ENCODE measurements around the gene SPAG5. TPM values are rescaled to one million over a fixed set of nuclear protein-coding genes. Genes with fewer than 3 reads are reported as not detected.

SPAG5 gene
- total and polyA plus RNA-seq, 10 of the 15 experiments (the other 5 are each of a cell fraction or from before 2014, with no cell fraction given), result 73.5 to 171 (median 106) TPM

GRCh38 chr17:28549236-28550132, 49.3 kb downstream of the SPAG5 start (continued):
- TF ChIP-seq ETV6 (conservative IDR thresholded peaks at IDR 0.05 in 1 of 2, IDR thresholded peaks at IDR 0.05 in 1 of 2; ENCODE audit: borderline replicate concordance in 1 of 2, low read depth in 1 of 2) (0 out of 4 replicates have a peak, but pooled peaks of 1 of the 2 experiments have one; percentile 57), IRF4 (IDR thresholded peaks at IDR 0.05; ENCODE audit: low read depth, low read length) (0 out of 2 replicates have a peak, but pooled peaks have one; percentile 11), ZBED1 (IDR thresholded peaks at IDR 0.05; ENCODE audit: borderline replicate concordance) (no peak), IKZF1 (conservative IDR thresholded peaks at IDR 0.05) (peak; percentile 81; the same call in 1 of the 2 replicates), SMAD5 (IDR thresholded peaks at IDR 0.05; ENCODE audit: low read depth) (0 out of 2 replicates have a peak, but pooled peaks have one; percentile 25)

DNA sequence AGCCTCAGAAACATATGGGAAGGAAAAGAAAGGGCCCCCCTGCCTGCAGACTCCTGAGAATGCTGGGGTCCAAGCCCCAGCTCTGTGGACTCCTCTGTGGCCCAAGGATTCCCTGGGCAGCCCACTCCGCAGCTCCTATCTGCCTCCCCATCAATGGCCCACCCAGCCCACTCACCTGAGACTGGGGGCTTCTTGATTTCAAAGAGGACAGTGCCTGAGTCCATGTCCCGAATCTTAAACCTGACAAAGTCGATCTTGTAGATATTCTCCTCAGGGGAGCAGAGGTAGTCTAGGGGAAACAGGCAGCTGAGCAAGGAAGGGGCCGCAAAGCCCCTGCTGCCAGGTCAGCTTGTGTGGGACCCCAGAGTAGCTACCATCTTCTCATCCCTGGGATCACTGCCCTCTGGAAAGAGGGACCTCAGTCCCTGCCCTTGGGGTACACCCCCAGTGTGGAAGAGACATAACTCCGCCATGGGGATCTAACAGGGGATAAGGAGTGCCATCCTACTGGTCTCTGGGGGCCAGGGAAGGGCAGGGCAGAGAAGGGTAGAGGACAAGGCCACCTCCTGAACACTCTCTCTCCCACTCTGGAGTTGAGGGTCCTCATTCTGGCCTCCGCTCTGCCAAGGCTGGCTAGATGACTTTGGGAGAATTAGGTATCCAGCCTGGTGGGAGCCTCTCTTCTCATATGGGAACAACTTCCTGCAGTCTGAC, 50.3 kb downstream of the SPAG5 start:
- intact Hi-C loops (cut with micrococcal nuclease; ENCODE audit: unreplicated experiment), result loop anchor here (1.0 to 10.0 kb wide), 4 partner anchors 50 to 174 kb away; partner anchors contain the start of genes SARM1, SPAG5 and VTN
- CTCF ChIA-PET, result interaction anchor here (0.6 to 13.9 kb wide), 16 partner anchors 8 to 369 kb away, joined by 3 to 316 read pairs (median 6); partner anchors contain the start of genes ALDOC, IFT20, PIGS and RSKR
- Histone ChIP-seq H3K79me2 (ENCODE audit: control insufficient read depth, insufficient read depth, low read length) (peaks cover 50% of the 10 kb centered on the region), H3K36me3 (ENCODE audit: control insufficient read depth in 2 of 2, insufficient read depth in 2 of 2, low read length in 1 of 2) (peaks cover 3 to 6% of the 10 kb centered on the region in 2 experiments; a peak in 2 of 4 replicates), H3K27ac (ENCODE audit: control insufficient read depth, insufficient read depth) (peak overlapping the region; percentile 73), H3K9ac (ENCODE audit: control insufficient read depth, insufficient read depth, low read length) (peak overlapping the region; percentile 79), H2AFZ (ENCODE audit: control insufficient read depth, low read depth, low read length) (no peak overlapping the region), H3K27me3 (replicated peaks in 1 of 2; ENCODE audit: control insufficient read depth in 2 of 2, insufficient read depth in 2 of 2, low read length in 1 of 2) (no peaks in the 10 kb centered on the region), H3K9me3 (replicated peaks; ENCODE audit: control insufficient read depth, insufficient read depth, low read length) (no peaks in the 10 kb centered on the region), H4K20me1 (ENCODE audit: control insufficient read depth, insufficient read depth) (no peaks in the 10 kb centered on the region), H3K4me1 (ENCODE audit: control insufficient read depth, insufficient read depth, low read length) (peaks cover 38% of the 10 kb centered on the region), H3K4me2 (ENCODE audit: control insufficient read depth, insufficient read depth) (peak overlapping the region; percentile 97), H3K4me3 (peak overlapping the region; percentile 98)
- no peak for FAIRE-seq
- DNase-seq (ENCODE audit: low read depth, low spot score), result no peak
- TF ChIP-seq MXI1 (IDR thresholded peaks at IDR 0.05; ENCODE audit: low read depth, low read length) (peak; percentile 43; the same call in 1 of the 2 replicates), MAX (IDR thresholded peaks at IDR 0.05; ENCODE audit: low read depth, low read length) (no peak)
- in situ Hi-C loops (cut with MboI), result loop anchor here (5.0 to 10.0 kb wide), 2 partner anchors 51 to 174 kb away; partner anchors contain the start of genes SARM1 and VTN
- BruUV-seq (replicated peaks), result no TSS peak
- RAD21 ChIA-PET (ENCODE audit: unreplicated experiment), result interaction anchor here (0.6 to 8.3 kb wide), 12 partner anchors 9 to 64 kb away, joined by 3 to 102 read pairs (median 6); partner anchors contain the start of genes ALDOC and PIGS
- SMC1A ChIA-PET (ENCODE audit: uncharacterized antibody, unreplicated experiment), result interaction anchor here (0.9 to 6.1 kb wide), 10 partner anchors 21 to 64 kb away, joined by 3 to 89 read pairs (median 5); partner anchors contain the start of gene PIGS
- POLR2A ChIA-PET, result interaction anchor here (0.6 to 9.1 kb wide), 10 partner anchors 9 to 568 kb away, joined by 3 to 148 read pairs (median 8); partner anchors contain the start of genes ALDOC, PIGS and PROCA1
- ATAC-seq, result no peak
- 65% methylated on average over 6 of the region's 6 CpGs for WGBS (ENCODE audit: insufficient coverage, insufficient replicate concordance, low lambda C conversion rate, missing lambda C conversion rate)

Data from GM12878 (cell line).